Stimulated activated naive CD8-positive, alpha-beta T cell treated with anti-CD3 and anti-CD28 coated beads, Interleukin-15, Interleukin-2, amounts not matched to agents 100 U/mL and 50 U/mL, for 24 hours (primary cell): ENCODE measurements around the gene PRDM2.
A peak's percentile ranks its signal among the peaks of the same experiment; 100 is the strongest.

Experiments
- ATAC-seq: fragments of 150-1000 bp; cut with Tn5 transposase; one replicate; pipeline ENCODE4 v1.10.0; 2021
- DNase-seq: peaks from one replicate; pipeline ENCODE4 v3.0.0; 2021

Gene PRDM2

GRCh38 chr1:13766592-13767564 is 66.9 kb downstream of the PRDM2 start:
- ATAC-seq (peak; percentile 76), DNase-seq (no peak)

- DNase-seq (no peak), ATAC-seq (no peak)
These were observed 69.2 kb downstream of the PRDM2 start for GRCh38 chr1:13769212-13769611.

- no peak for ATAC-seq
- DNase-seq = no peak
These were observed 69.8 kb downstream of the PRDM2 start for GRCh38 chr1:13769830-13770229.

GRCh38 chr1:13770743-13771142 is 70.8 kb downstream of the PRDM2 start:
- ATAC-seq = no peak
- DNase-seq = no peak

- DNase-seq (no peak), ATAC-seq (no peak)
These were observed 71.8 kb downstream of the PRDM2 start for GRCh38 chr1:13771745-13772144.

- DNase-seq (no peak), ATAC-seq (no peak)
These were observed 72.3 kb downstream of the PRDM2 start for GRCh38 chr1:13772271-13772670.

GRCh38 chr1:13774121-13774520 is 74.1 kb downstream of the PRDM2 start:
- DNase-seq (no peak), ATAC-seq (no peak)

- no peak for ATAC-seq
- DNase-seq = no peak
These were observed 75.5 kb downstream of the PRDM2 start for GRCh38 chr1:13775459-13775858.

GRCh38 chr1:13775916-13776315 is 75.9 kb downstream of the PRDM2 start:
- no peak for ATAC-seq
- DNase-seq = no peak

- no peak for DNase-seq
- no peak for ATAC-seq
These were observed 78.4 kb downstream of the PRDM2 start for GRCh38 chr1:13778431-13778830.

- ATAC-seq (no peak), DNase-seq (no peak)
These were observed 79.9 kb downstream of the PRDM2 start for GRCh38 chr1:13779930-13780329.

- no peak for ATAC-seq
- no peak for DNase-seq
These were observed 80.8 kb downstream of the PRDM2 start for GRCh38 chr1:13780780-13781179.

- ATAC-seq (no peak), DNase-seq (no peak)
These were observed 81.2 kb downstream of the PRDM2 start for GRCh38 chr1:13781228-13781627.

- ATAC-seq (no peak), DNase-seq (no peak)
These were observed 82.1 kb downstream of the PRDM2 start for GRCh38 chr1:13781907-13782633.

- ATAC-seq (no peak), DNase-seq (no peak)
These were observed 82.8 kb downstream of the PRDM2 start for GRCh38 chr1:13782634-13783360.

GRCh38 chr1:13783551-13783950 is 83.6 kb downstream of the PRDM2 start:
- ATAC-seq (no peak), DNase-seq (no peak)

GRCh38 chr1:13784971-13785370 is 85.0 kb downstream of the PRDM2 start:
- DNase-seq = no peak
- no peak for ATAC-seq

GRCh38 chr1:13786541-13786940 is 86.6 kb downstream of the PRDM2 start:
- DNase-seq (no peak), ATAC-seq (no peak)

GRCh38 chr1:13788795-13789194 is 88.8 kb downstream of the PRDM2 start:
- DNase-seq (no peak), ATAC-seq (no peak)

- no peak for ATAC-seq
- DNase-seq = no peak
These were observed 90.5 kb downstream of the PRDM2 start for GRCh38 chr1:13790290-13791030.

- no peak for DNase-seq
- no peak for ATAC-seq
These were observed 92.4 kb downstream of the PRDM2 start for GRCh38 chr1:13792419-13792818.
